Peyer's patch (tissue), 4 donors: ENCODE measurements around the gene CACNG4.

Source experiments
- CTCF ChIP-seq, 6 experiments: fragments of 450-650 bp in 4 of 6; fragments of 200-600 bp in 2 of 6; sonication (generic) in 1 of 6; IDR thresholded peaks; one replicate each; pipeline ENCODE4 v1.5.1; 2017 to 2019; ENCODE audit warnings: antibody characterized with exemption in 6 of 6, mild to moderate bottlenecking in 3 of 6, moderate library complexity in 1 of 6
- POLR2A ChIP-seq, 2 donors: fragments of 450-650 bp; IDR thresholded peaks; one replicate each; pipeline ENCODE4 v1.5.1; 2017; ENCODE audit warnings: antibody characterized with exemption in 2 of 2, mild to moderate bottlenecking in 2 of 2, moderate library complexity in 2 of 2

- TF ChIP-seq CTCF (IDR thresholded peaks at IDR 0.05) (no peak), POLR2A (IDR thresholded peaks at IDR 0.05) (no peak)
Observed at GRCh38 chr17:67069603-67070136, 105.2 kb downstream of the CACNG4 start.
